H9 (cell line): ENCODE measurements around the gene GPHA2. TPM values are rescaled to one million over a fixed set of nuclear protein-coding genes. Genes with fewer than 3 reads are reported as not detected.

ENCODE experiments used
- DNase-seq: peaks from one replicate; pipeline ENCODE4 v3.0.0-alpha.2; 2017
- H2AFZ ChIP-seq: one replicate; pipeline ENCODE4 v1.6.1; 2013; ENCODE audit warnings: mild to moderate bottlenecking, low read length, control low read depth, moderate library complexity
- H2AK5ac ChIP-seq: 2 replicates; pipeline ENCODE4 v1.6.1; 2013; ENCODE audit warnings: low read length, control low read depth, mixed read lengths; ENCODE audit not compliant: insufficient read length
- H2BK120ac ChIP-seq: one replicate; pipeline ENCODE4 v1.6.1; 2013; ENCODE audit warnings: low read depth, mild to moderate bottlenecking, low read length, control low read depth, inconsistent platforms; ENCODE audit not compliant: poor library complexity, severe bottlenecking
- H2BK12ac ChIP-seq: 2 replicates; pipeline ENCODE4 v1.6.1; 2013; ENCODE audit warnings: low read length, control low read depth, mixed read lengths, low read depth; ENCODE audit not compliant: insufficient read length
- H2BK15ac ChIP-seq: 2 replicates; pipeline ENCODE4 v1.6.1; 2013; ENCODE audit warnings: low read depth, low read length, control low read depth
- H2BK20ac ChIP-seq: one replicate; pipeline ENCODE4 v1.6.1; 2013; ENCODE audit warnings: low read depth, mild to moderate bottlenecking, low read length, control low read depth, inconsistent platforms; ENCODE audit not compliant: poor library complexity, severe bottlenecking
- H2BK5ac ChIP-seq: 2 replicates; pipeline ENCODE4 v1.6.1; 2013; ENCODE audit warnings: low read length, control low read depth, mixed read lengths; ENCODE audit not compliant: insufficient read length
- H3K14ac ChIP-seq: 2 replicates; pipeline ENCODE4 v1.6.1; 2013; ENCODE audit warnings: low read length, control low read depth; ENCODE audit not compliant: insufficient read depth
- H3K18ac ChIP-seq: 2 replicates; pipeline ENCODE4 v1.6.1; 2013; ENCODE audit warnings: low read depth, mild to moderate bottlenecking, mixed read lengths, low read length, control low read depth; ENCODE audit not compliant: insufficient read length
- H3K23ac ChIP-seq: 2 replicates; pipeline ENCODE4 v1.6.1; 2013; ENCODE audit warnings: low read length, control low read depth, mixed read lengths, low read depth; ENCODE audit not compliant: insufficient read length
- H3K23me2 ChIP-seq: 2 replicates; pipeline ENCODE4 v1.6.1; 2013; ENCODE audit warnings: low read depth, mild to moderate bottlenecking, mixed read lengths, low read length, control low read depth; ENCODE audit not compliant: insufficient read length, poor library complexity, severe bottlenecking
- H3K27ac ChIP-seq: 2 replicates; pipeline ENCODE4 v1.5.1; 2013; ENCODE audit warnings: low read length, control low read depth, mixed read lengths, low read depth; ENCODE audit not compliant: insufficient read length
- H3K27me3 ChIP-seq: 2 replicates; pipeline ENCODE4 v1.6.1; 2013; ENCODE audit warnings: low read length, control low read depth, inconsistent platforms; ENCODE audit not compliant: insufficient read depth
- H3K4ac ChIP-seq: 2 replicates; pipeline ENCODE4 v1.6.1; 2013; ENCODE audit warnings: low read depth, mild to moderate bottlenecking, control low read depth, inconsistent platforms, low read length, moderate library complexity
- H3K4me1 ChIP-seq: 2 replicates; pipeline ENCODE4 v1.6.1; 2013; ENCODE audit warnings: low read length, control low read depth, inconsistent platforms; ENCODE audit not compliant: insufficient read depth
- H3K4me2 ChIP-seq: 2 replicates; pipeline ENCODE4 v1.6.1; 2013; ENCODE audit warnings: low read length, control low read depth, mixed read lengths; ENCODE audit not compliant: insufficient read length, insufficient read depth
- H3K56ac ChIP-seq: 2 replicates; pipeline ENCODE4 v1.6.1; 2013; ENCODE audit warnings: low read depth, mild to moderate bottlenecking, mixed read lengths, low read length, control low read depth; ENCODE audit not compliant: insufficient read length
- H3K79me1 ChIP-seq: 2 replicates; pipeline ENCODE4 v1.6.1; 2013; ENCODE audit warnings: low read depth, mild to moderate bottlenecking, moderate library complexity, low read length, control low read depth, inconsistent platforms; ENCODE audit not compliant: insufficient read depth, poor library complexity, severe bottlenecking
- H3K79me2 ChIP-seq: 2 replicates; pipeline ENCODE4 v1.6.1; 2013; ENCODE audit warnings: low read length, control low read depth, inconsistent platforms; ENCODE audit not compliant: insufficient read depth
- H3K9ac ChIP-seq: 2 replicates; pipeline ENCODE4 v1.6.1; 2013; ENCODE audit warnings: low read length, control low read depth, mixed read lengths; ENCODE audit not compliant: insufficient read length; ENCODE audit errors: extremely low read depth
- H3K9me3 ChIP-seq: one replicate; pipeline ENCODE4 v1.6.1; 2013; ENCODE audit warnings: low read depth, low read length, inconsistent platforms; ENCODE audit not compliant: control insufficient read depth
- H3T11ph ChIP-seq: one replicate; pipeline ENCODE4 v1.6.1; 2013; ENCODE audit warnings: mild to moderate bottlenecking, low read length, control low read depth, inconsistent platforms
- H4K20me1 ChIP-seq: one replicate; pipeline ENCODE4 v1.6.1; 2013; ENCODE audit not compliant: control insufficient read depth, insufficient read length, insufficient read depth
- H4K5ac ChIP-seq: 2 replicates; pipeline ENCODE4 v1.6.1; 2013; ENCODE audit warnings: low read depth, mild to moderate bottlenecking, mixed read lengths, low read length, control low read depth; ENCODE audit not compliant: insufficient read length
- H4K8ac ChIP-seq: replicated peaks from 2 replicates; pipeline ENCODE4 v1.6.1; 2013; ENCODE audit warnings: low read length, control low read depth, mixed read lengths, low read depth; ENCODE audit not compliant: insufficient read length
- H4K91ac ChIP-seq: 2 replicates; pipeline ENCODE4 v1.6.1; 2013; ENCODE audit warnings: low read depth, mild to moderate bottlenecking, moderate library complexity, mixed read lengths, low read length, control low read depth; ENCODE audit not compliant: insufficient read length
- H3K27ac Mint-ChIP-seq, 3 experiments: 2 replicates in 2 of 3; 3 replicates in 1 of 3; pipeline ENCODE4 v1.8.0; 2020 to 2021; ENCODE audit warnings: mixed read lengths in 3 of 3, mild to moderate bottlenecking in 1 of 3, moderate library complexity in 1 of 3
- H3K27me3 Mint-ChIP-seq: 2 replicates; pipeline ENCODE4 v1.8.0; 2021; ENCODE audit warnings: low read depth, mild to moderate bottlenecking, moderate library complexity, mixed read lengths
- H3K36me3 Mint-ChIP-seq, 3 experiments: 2 replicates in 2 of 3; 3 replicates in 1 of 3; pipeline ENCODE4 v1.8.0; 2020 to 2021; ENCODE audit warnings: low read depth in 3 of 3, mixed read lengths in 3 of 3; ENCODE audit not compliant: insufficient read depth in 1 of 3
- H3K4me1 Mint-ChIP-seq, 2 experiments: 2 replicates each; pipeline ENCODE4 v1.8.0; 2020; ENCODE audit warnings: mixed read lengths in 2 of 2
- H3K4me3 Mint-ChIP-seq, 2 experiments: 2 replicates in 1 of 2; 3 replicates in 1 of 2; pipeline ENCODE4 v1.8.0; 2020 to 2021; ENCODE audit warnings: mild to moderate bottlenecking in 2 of 2, mixed read lengths in 2 of 2, moderate library complexity in 1 of 2
- H3K9me3 Mint-ChIP-seq, 2 experiments: 2 replicates in 1 of 2; 3 replicates in 1 of 2; pipeline ENCODE4 v1.8.0; 2020; ENCODE audit warnings: mild to moderate bottlenecking in 2 of 2, mixed read lengths in 2 of 2, moderate library complexity in 1 of 2
- WGBS: extraction: QIAGEN DNeasy Blood & Tissue Kit; methylation state at CpG from one replicate; pipeline ENCODE4 v1.1.7; 2013; ENCODE audit warnings: missing lambda C conversion rate, low lambda C conversion rate, mixed read lengths; ENCODE audit not compliant: insufficient read length; ENCODE audit errors: extremely low coverage; 5-methylcytosine and 5-hydroxymethylcytosine counted together
- total RNA-seq: library from RNA; stranded (reverse); gene quantifications from 2 replicates; pipeline ENCODE4 v1.2.1, GENCODE V29; 2021
- TF ChIP-seq, protein P1 (sequence below): fragments of 200-600 bp; sonication (generic); conservative IDR thresholded peaks from 3 replicates; pipeline ENCODE4 v1.8.0; 2021; ENCODE audit warnings: antibody characterized with exemption, mild to moderate bottlenecking

GPHA2 gene
- total RNA-seq, 1 experiment from 2014 or later = 2.1 TPM

DNA sequence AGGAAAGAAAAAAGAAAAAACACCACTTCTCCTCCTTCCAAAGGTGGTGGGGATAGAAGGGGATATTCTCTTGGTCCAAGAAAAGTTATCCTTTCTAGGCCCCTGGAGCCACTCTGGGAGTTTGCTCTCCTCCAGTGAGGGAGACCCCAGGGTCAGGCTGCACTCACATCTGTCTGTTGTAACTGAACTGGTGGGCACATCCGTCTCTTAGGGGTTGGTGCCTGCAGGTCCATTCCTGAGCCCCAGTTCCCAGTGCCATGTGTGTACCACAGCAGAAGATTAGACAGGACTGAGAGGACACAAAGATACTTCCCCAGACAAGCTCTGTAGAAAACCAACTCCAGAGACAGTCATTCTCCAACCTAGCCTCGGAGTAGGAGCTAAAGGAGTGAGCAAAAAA lies 15.6 kb downstream of the GPHA2 start:
- H3K9ac ChIP-seq = no peak overlapping the region
- H3K9me3 ChIP-seq = no peaks in the 10 kb centered on the region
- no peak overlapping the region for H4K5ac ChIP-seq
- H3K79me1 ChIP-seq = no peaks in the 10 kb centered on the region
- no peaks in the 10 kb centered on the region for H3K9me3 Mint-ChIP-seq
- H2BK120ac ChIP-seq = no peak overlapping the region
- H3K56ac ChIP-seq = no peak overlapping the region
- no peak overlapping the region for H3K27ac Mint-ChIP-seq
- H3K4me3 Mint-ChIP-seq = no peak overlapping the region
- H4K8ac ChIP-seq = no peak overlapping the region
- H2BK12ac ChIP-seq = no peak overlapping the region
- no CpG with 5 or more reads among the region's 2 CpGs for WGBS
- H3K23me2 ChIP-seq = peaks cover 16% of the 10 kb centered on the region
- H2AK5ac ChIP-seq = no peak overlapping the region
- H2AFZ ChIP-seq = no peak overlapping the region
- H4K20me1 ChIP-seq = no peaks in the 10 kb centered on the region
- H3K4me2 ChIP-seq = no peak overlapping the region
- H3K4me1 ChIP-seq = no peaks in the 10 kb centered on the region
- peaks cover 3% of the 10 kb centered on the region for H3K27me3 Mint-ChIP-seq
- H3K14ac ChIP-seq = no peak overlapping the region
- no peak overlapping the region for H3K4ac ChIP-seq
- H2BK5ac ChIP-seq = no peak overlapping the region
- H2BK15ac ChIP-seq = no peak overlapping the region
- H3K27ac ChIP-seq = no peak overlapping the region
- DNase-seq = no peak
- TF ChIP-seq, protein P1, sequence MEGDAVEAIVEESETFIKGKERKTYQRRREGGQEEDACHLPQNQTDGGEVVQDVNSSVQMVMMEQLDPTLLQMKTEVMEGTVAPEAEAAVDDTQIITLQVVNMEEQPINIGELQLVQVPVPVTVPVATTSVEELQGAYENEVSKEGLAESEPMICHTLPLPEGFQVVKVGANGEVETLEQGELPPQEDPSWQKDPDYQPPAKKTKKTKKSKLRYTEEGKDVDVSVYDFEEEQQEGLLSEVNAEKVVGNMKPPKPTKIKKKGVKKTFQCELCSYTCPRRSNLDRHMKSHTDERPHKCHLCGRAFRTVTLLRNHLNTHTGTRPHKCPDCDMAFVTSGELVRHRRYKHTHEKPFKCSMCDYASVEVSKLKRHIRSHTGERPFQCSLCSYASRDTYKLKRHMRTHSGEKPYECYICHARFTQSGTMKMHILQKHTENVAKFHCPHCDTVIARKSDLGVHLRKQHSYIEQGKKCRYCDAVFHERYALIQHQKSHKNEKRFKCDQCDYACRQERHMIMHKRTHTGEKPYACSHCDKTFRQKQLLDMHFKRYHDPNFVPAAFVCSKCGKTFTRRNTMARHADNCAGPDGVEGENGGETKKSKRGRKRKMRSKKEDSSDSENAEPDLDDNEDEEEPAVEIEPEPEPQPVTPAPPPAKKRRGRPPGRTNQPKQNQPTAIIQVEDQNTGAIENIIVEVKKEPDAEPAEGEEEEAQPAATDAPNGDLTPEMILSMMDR = no peak
- no peak overlapping the region for H2BK20ac ChIP-seq
- peaks cover 24 to 32% of the 10 kb centered on the region in 2 experiments for H3K4me1 Mint-ChIP-seq
- no peak overlapping the region for H3K23ac ChIP-seq
- H3T11ph ChIP-seq = no peak overlapping the region
- H3K27me3 ChIP-seq = no peaks in the 10 kb centered on the region
- H3K18ac ChIP-seq = no peak overlapping the region
- H4K91ac ChIP-seq = no peak overlapping the region
- no peaks in the 10 kb centered on the region for H3K36me3 Mint-ChIP-seq
- H3K79me2 ChIP-seq = no peaks in the 10 kb centered on the region
